A549 (cell line): ENCODE data around the gene SACS.

ENCODE experiments used
- CEBPB ChIP-seq, 2 experiments: fragments of >200 bp in 1 of 2; sonication (Bioruptor Twin) in 1 of 2; formaldehyde crosslinking in 1 of 2; IDR thresholded peaks; 2 replicates each; pipeline ENCODE4 v1.6.1; 2012 to 2016
- CTCF ChIP-seq: fragments of >200 bp; sonication (Bioruptor Twin); formaldehyde crosslinking; IDR thresholded peaks from 3 replicates; pipeline ENCODE4 v1.5.1; 2016
- ESRRA ChIP-seq: fragments of 150-350 bp; IDR thresholded peaks from 2 replicates; pipeline ENCODE4 v1.6.1; 2014; ENCODE audit warnings: mild to moderate bottlenecking, low read length, borderline replicate concordance
- FOSL2 ChIP-seq, 2 experiments: fragments of 450-650 bp in 1 of 2; fragments of >200 bp in 1 of 2; sonication (Bioruptor Twin) in 1 of 2; formaldehyde crosslinking; IDR thresholded peaks; 2 replicates each; pipeline versions ENCODE4 v1.5.0 to v1.6.1; 2016 to 2020; ENCODE audit warnings: mild to moderate bottlenecking in 1 of 2, moderate library complexity in 1 of 2
- HDAC2 ChIP-seq: fragments of 200-600 bp; sonication (generic); IDR thresholded peaks from 2 replicates; pipeline ENCODE4 v1.6.1; 2016
- MAZ ChIP-seq: fragments of 150-350 bp; IDR thresholded peaks from 2 replicates; pipeline ENCODE4 v1.6.1; 2014; ENCODE audit warnings: antibody characterized with exemption, low read depth, low read length, borderline replicate concordance
- POLR2A ChIP-seq: IDR thresholded peaks from 2 replicates; pipeline ENCODE4 v1.6.1; 2012; ENCODE audit warnings: mild to moderate bottlenecking, low read length
- RAD21 ChIP-seq, 2 experiments: fragments of >200 bp in 1 of 2; sonication (Bioruptor Twin) in 1 of 2; formaldehyde crosslinking in 1 of 2; IDR thresholded peaks in 1 of 2; conservative IDR thresholded peaks in 1 of 2; 2 replicates in 1 of 2; 3 replicates in 1 of 2; pipeline ENCODE4 v1.6.1; 2012 to 2018; ENCODE audit warnings: inconsistent platforms in 1 of 2
- REST ChIP-seq: fragments of 200-600 bp; sonication (generic); IDR thresholded peaks from 2 replicates; pipeline ENCODE4 v1.6.1; 2016; ENCODE audit warnings: antibody characterized with exemption, mild to moderate bottlenecking, moderate library complexity
- RFX5 ChIP-seq: fragments of 450-650 bp; IDR thresholded peaks from 2 replicates; pipeline ENCODE4 v1.7.1; 2014; ENCODE audit warnings: antibody characterized with exemption, mild to moderate bottlenecking, moderate library complexity
- TF ChIP-seq, protein P1 (sequence below): IDR thresholded peaks from 2 replicates; pipeline ENCODE4 v1.6.1; 2012
- TF ChIP-seq, protein P2 (sequence below): fragments of >200 bp; sonication (Bioruptor Twin); formaldehyde crosslinking; IDR thresholded peaks from 3 replicates; pipeline ENCODE4 v1.6.1; 2016
- TF ChIP-seq, protein P3 (sequence below): fragments of 150-350 bp; IDR thresholded peaks from 2 replicates; pipeline ENCODE4 v1.6.1; 2014; ENCODE audit warnings: low read depth, mild to moderate bottlenecking, low read length

- TF ChIP-seq CTCF (no peak), ESRRA (no peak), RFX5 (no peak), POLR2A (no peak), REST (no peak), HDAC2 (no peak), RAD21 (conservative IDR thresholded peaks at IDR 0.05 in 1 of 2, IDR thresholded peaks at IDR 0.05 in 1 of 2) (no peak), MAZ (no peak), FOSL2 (IDR thresholded peaks at IDR 0.05) (no peak), FOSL2 (CRISPR knock-in tag; IDR thresholded peaks at IDR 0.05) (no peak), CEBPB (IDR thresholded peaks at IDR 0.05) (no peak)
- TF ChIP-seq, protein P1, sequence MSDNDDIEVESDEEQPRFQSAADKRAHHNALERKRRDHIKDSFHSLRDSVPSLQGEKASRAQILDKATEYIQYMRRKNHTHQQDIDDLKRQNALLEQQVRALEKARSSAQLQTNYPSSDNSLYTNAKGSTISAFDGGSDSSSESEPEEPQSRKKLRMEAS = no peak
- TF ChIP-seq, protein P2, sequence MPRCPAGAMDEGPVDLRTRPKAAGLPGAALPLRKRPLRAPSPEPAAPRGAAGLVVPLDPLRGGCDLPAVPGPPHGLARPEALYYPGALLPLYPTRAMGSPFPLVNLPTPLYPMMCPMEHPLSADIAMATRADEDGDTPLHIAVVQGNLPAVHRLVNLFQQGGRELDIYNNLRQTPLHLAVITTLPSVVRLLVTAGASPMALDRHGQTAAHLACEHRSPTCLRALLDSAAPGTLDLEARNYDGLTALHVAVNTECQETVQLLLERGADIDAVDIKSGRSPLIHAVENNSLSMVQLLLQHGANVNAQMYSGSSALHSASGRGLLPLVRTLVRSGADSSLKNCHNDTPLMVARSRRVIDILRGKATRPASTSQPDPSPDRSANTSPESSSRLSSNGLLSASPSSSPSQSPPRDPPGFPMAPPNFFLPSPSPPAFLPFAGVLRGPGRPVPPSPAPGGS = no peak
- TF ChIP-seq, protein P3, sequence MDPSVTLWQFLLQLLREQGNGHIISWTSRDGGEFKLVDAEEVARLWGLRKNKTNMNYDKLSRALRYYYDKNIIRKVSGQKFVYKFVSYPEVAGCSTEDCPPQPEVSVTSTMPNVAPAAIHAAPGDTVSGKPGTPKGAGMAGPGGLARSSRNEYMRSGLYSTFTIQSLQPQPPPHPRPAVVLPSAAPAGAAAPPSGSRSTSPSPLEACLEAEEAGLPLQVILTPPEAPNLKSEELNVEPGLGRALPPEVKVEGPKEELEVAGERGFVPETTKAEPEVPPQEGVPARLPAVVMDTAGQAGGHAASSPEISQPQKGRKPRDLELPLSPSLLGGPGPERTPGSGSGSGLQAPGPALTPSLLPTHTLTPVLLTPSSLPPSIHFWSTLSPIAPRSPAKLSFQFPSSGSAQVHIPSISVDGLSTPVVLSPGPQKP = no peak
Observed at GRCh38 chr13:23430664-23431063, 2.8 kb downstream of the SACS start.
